Ovary (tissue), 3 donors: ENCODE results near the gene AQP9.

ENCODE experiments used
- CTCF ChIP-seq, 3 donors: fragments of 450-650 bp in 2 of 3; fragments of 200-600 bp in 1 of 3; IDR thresholded peaks; one replicate each; pipeline versions ENCODE4 v1.5.1 to v1.8.0; 2016 to 2022; ENCODE audit warnings: antibody characterized with exemption in 3 of 3, mild to moderate bottlenecking in 1 of 3
- EP300 ChIP-seq: sonication (generic); formaldehyde crosslinking; IDR thresholded peaks from one replicate; pipeline ENCODE4 v1.6.1; 2017; ENCODE audit warnings: antibody characterized with exemption
- POLR2A ChIP-seq: fragments of 450-650 bp; IDR thresholded peaks from one replicate; pipeline ENCODE4 v1.6.1; 2017; ENCODE audit warnings: antibody characterized with exemption, mild to moderate bottlenecking, moderate library complexity
- donor health status: DM: no; HTN: no; CAD: no.

GRCh38 chr15:58146211-58146610 lies 8.0 kb downstream of the AQP9 start:
- TF ChIP-seq CTCF (IDR thresholded peaks at IDR 0.05) (no peak), POLR2A (no peak), EP300 (no peak)
